Upper lobe of left lung (tissue), 4 donors: ENCODE measurements around the gene PDE4B.

Source experiments
- CTCF ChIP-seq, 6 experiments: fragments of 450-650 bp in 4 of 6; fragments of 200-600 bp in 2 of 6; sonication (generic) in 2 of 6; IDR thresholded peaks; one replicate each; pipeline ENCODE4 v1.5.1; 2016 to 2019; ENCODE audit warnings: antibody characterized with exemption in 6 of 6
- POLR2A ChIP-seq, 4 donors: fragments of 450-650 bp; IDR thresholded peaks; one replicate each; pipeline ENCODE4 v1.5.1; 2016 to 2017; ENCODE audit warnings: antibody characterized with exemption in 4 of 4, mild to moderate bottlenecking in 2 of 4

- TF ChIP-seq CTCF (IDR thresholded peaks at IDR 0.05): no peak
- no peak for TF ChIP-seq POLR2A (IDR thresholded peaks at IDR 0.05)
Measured at GRCh38 chr1:65866439-65866838, 73.7 kb downstream of the PDE4B start.
